Thyroid gland (tissue), 4 donors: Measurements from ENCODE around the gene FCHSD2.

Experiments
- POLR2A ChIP-seq, 2 donors: fragments of 450-650 bp; IDR thresholded peaks; one replicate each; pipeline ENCODE4 v1.6.1; 2017; ENCODE audit warnings: antibody characterized with exemption in 2 of 2, mild to moderate bottlenecking in 2 of 2, moderate library complexity in 1 of 2
- TF ChIP-seq, protein P1 (sequence below), 6 experiments: fragments of 200-600 bp in 3 of 6; fragments of 450-650 bp in 3 of 6; sonication (generic) in 3 of 6; IDR thresholded peaks; one replicate each; pipeline ENCODE4 v1.5.1; 2016 to 2019; ENCODE audit warnings: antibody characterized with exemption in 6 of 6, mild to moderate bottlenecking in 2 of 6, inconsistent platforms in 1 of 6, moderate library complexity in 1 of 6

- TF ChIP-seq, protein P1, sequence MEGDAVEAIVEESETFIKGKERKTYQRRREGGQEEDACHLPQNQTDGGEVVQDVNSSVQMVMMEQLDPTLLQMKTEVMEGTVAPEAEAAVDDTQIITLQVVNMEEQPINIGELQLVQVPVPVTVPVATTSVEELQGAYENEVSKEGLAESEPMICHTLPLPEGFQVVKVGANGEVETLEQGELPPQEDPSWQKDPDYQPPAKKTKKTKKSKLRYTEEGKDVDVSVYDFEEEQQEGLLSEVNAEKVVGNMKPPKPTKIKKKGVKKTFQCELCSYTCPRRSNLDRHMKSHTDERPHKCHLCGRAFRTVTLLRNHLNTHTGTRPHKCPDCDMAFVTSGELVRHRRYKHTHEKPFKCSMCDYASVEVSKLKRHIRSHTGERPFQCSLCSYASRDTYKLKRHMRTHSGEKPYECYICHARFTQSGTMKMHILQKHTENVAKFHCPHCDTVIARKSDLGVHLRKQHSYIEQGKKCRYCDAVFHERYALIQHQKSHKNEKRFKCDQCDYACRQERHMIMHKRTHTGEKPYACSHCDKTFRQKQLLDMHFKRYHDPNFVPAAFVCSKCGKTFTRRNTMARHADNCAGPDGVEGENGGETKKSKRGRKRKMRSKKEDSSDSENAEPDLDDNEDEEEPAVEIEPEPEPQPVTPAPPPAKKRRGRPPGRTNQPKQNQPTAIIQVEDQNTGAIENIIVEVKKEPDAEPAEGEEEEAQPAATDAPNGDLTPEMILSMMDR (IDR thresholded peaks at IDR 0.05) = no peak
- TF ChIP-seq POLR2A (IDR thresholded peaks at IDR 0.05) = no peak
Observed at GRCh38 chr11:72918851-72919250, 223.3 kb downstream of the FCHSD2 start.
